Muscle layer of duodenum (tissue), 2 donors: ENCODE measurements around the gene TMPRSS11E.

Experiments
- H3K27ac ChIP-seq: one replicate; pipeline ENCODE4 v1.7.0; 2013; ENCODE audit warnings: mild to moderate bottlenecking, low read length
- H3K27me3 ChIP-seq: one replicate; pipeline ENCODE4 v1.7.0; 2013; ENCODE audit warnings: low read depth, mild to moderate bottlenecking, control low read depth, low read length
- H3K36me3 ChIP-seq, 2 donors: one replicate each; pipeline ENCODE4 v1.7.0; 2013; ENCODE audit warnings: low read length in 2 of 2, control low read depth in 1 of 2, mild to moderate bottlenecking in 1 of 2; ENCODE audit not compliant: insufficient read depth in 2 of 2, control insufficient read depth in 1 of 2
- H3K4me1 ChIP-seq, 2 donors: one replicate each; pipeline ENCODE4 v1.7.0; 2013; ENCODE audit warnings: low read length in 2 of 2, mild to moderate bottlenecking in 2 of 2, control low read depth in 1 of 2, moderate library complexity in 1 of 2; ENCODE audit not compliant: insufficient read depth in 2 of 2, control insufficient read depth in 1 of 2
- H3K4me3 ChIP-seq, 2 donors: one replicate each; pipeline ENCODE4 v1.7.0; 2013; ENCODE audit warnings: low read length in 2 of 2, low read depth in 1 of 2, mild to moderate bottlenecking in 1 of 2
- H3K9me3 ChIP-seq, 2 donors: one replicate each; pipeline ENCODE4 v1.7.0; 2013; ENCODE audit warnings: low read length in 2 of 2, control low read depth in 1 of 2, mild to moderate bottlenecking in 1 of 2; ENCODE audit not compliant: control insufficient read depth in 1 of 2
- donor health status: healthy.

The TMPRSS11E gene

GRCh38 chr4:68416591-68416990 is 30.7 kb upstream of the TMPRSS11E start:
- no peak overlapping the region for H3K4me3 ChIP-seq
- no peak overlapping the region for H3K27ac ChIP-seq
- no peaks in the 10 kb centered on the region for H3K27me3 ChIP-seq
- H3K9me3 ChIP-seq: no peaks in the 10 kb centered on the region
- no peaks in the 10 kb centered on the region for H3K4me1 ChIP-seq
- no peaks in the 10 kb centered on the region for H3K36me3 ChIP-seq

- Histone ChIP-seq H3K9me3 (no peaks in the 10 kb centered on the region), H3K27ac (no peak overlapping the region), H3K4me3 (no peak overlapping the region), H3K36me3 (no peaks in the 10 kb centered on the region), H3K4me1 (no peaks in the 10 kb centered on the region), H3K27me3 (no peaks in the 10 kb centered on the region)
Measured at GRCh38 chr4:68426516-68426915, 20.7 kb upstream of the TMPRSS11E start.

- Histone ChIP-seq H3K27me3 (no peaks in the 10 kb centered on the region), H3K27ac (no peak overlapping the region), H3K4me1 (no peaks in the 10 kb centered on the region), H3K4me3 (no peak overlapping the region), H3K36me3 (no peaks in the 10 kb centered on the region), H3K9me3 (no peaks in the 10 kb centered on the region)
Measured at GRCh38 chr4:68430337-68430736, 16.9 kb upstream of the TMPRSS11E start.

- Histone ChIP-seq H3K9me3 (no peaks in the 10 kb centered on the region), H3K4me3 (no peak overlapping the region), H3K4me1 (no peaks in the 10 kb centered on the region), H3K27ac (no peak overlapping the region), H3K36me3 (no peaks in the 10 kb centered on the region), H3K27me3 (no peaks in the 10 kb centered on the region)
Measured at GRCh38 chr4:68432320-68432719, 14.9 kb upstream of the TMPRSS11E start.

- Histone ChIP-seq H3K36me3 (no peaks in the 10 kb centered on the region), H3K27ac (no peak overlapping the region), H3K4me3 (no peak overlapping the region), H3K9me3 (no peaks in the 10 kb centered on the region), H3K27me3 (no peaks in the 10 kb centered on the region), H3K4me1 (no peaks in the 10 kb centered on the region)
Measured at GRCh38 chr4:68433582-68433981, 13.7 kb upstream of the TMPRSS11E start.

- H3K4me3 ChIP-seq: no peak overlapping the region
- H3K27ac ChIP-seq: no peak overlapping the region
Measured at GRCh38 chr4:68434277-68434676, 13.0 kb upstream of the TMPRSS11E start.

GRCh38 chr4:68434836-68435235 is 12.4 kb upstream of the TMPRSS11E start:
- no peaks in the 10 kb centered on the region for H3K9me3 ChIP-seq
- no peaks in the 10 kb centered on the region for H3K36me3 ChIP-seq
- no peaks in the 10 kb centered on the region for H3K4me1 ChIP-seq
- no peak overlapping the region for H3K27ac ChIP-seq
- no peak overlapping the region for H3K4me3 ChIP-seq
- no peaks in the 10 kb centered on the region for H3K27me3 ChIP-seq

More at GRCh38 chr4:68434277-68434676, 13.0 kb upstream of the TMPRSS11E start:
- Histone ChIP-seq H3K4me1 (no peaks in the 10 kb centered on the region), H3K36me3 (no peaks in the 10 kb centered on the region), H3K27me3 (no peaks in the 10 kb centered on the region), H3K9me3 (no peaks in the 10 kb centered on the region)

GRCh38 chr4:68445111-68445510 is 2.2 kb upstream of the TMPRSS11E start:
- Histone ChIP-seq H3K4me1 (no peaks in the 10 kb centered on the region), H3K4me3 (no peak overlapping the region), H3K9me3 (no peaks in the 10 kb centered on the region), H3K27me3 (no peaks in the 10 kb centered on the region), H3K27ac (no peak overlapping the region), H3K36me3 (no peaks in the 10 kb centered on the region)

- Histone ChIP-seq H3K4me3 (no peak overlapping the region), H3K27me3 (no peaks in the 10 kb centered on the region), H3K9me3 (no peaks in the 10 kb centered on the region), H3K27ac (no peak overlapping the region), H3K4me1 (no peaks in the 10 kb centered on the region), H3K36me3 (no peaks in the 10 kb centered on the region)
Measured at GRCh38 chr4:68451246-68452211, 4.3 kb downstream of the TMPRSS11E start.

GRCh38 chr4:68460085-68460484 is 12.8 kb downstream of the TMPRSS11E start:
- no peaks in the 10 kb centered on the region for H3K4me1 ChIP-seq
- H3K27ac ChIP-seq: no peak overlapping the region
- H3K9me3 ChIP-seq: no peaks in the 10 kb centered on the region
- no peaks in the 10 kb centered on the region for H3K36me3 ChIP-seq
- no peak overlapping the region for H3K4me3 ChIP-seq
- H3K27me3 ChIP-seq: no peaks in the 10 kb centered on the region

- no peaks in the 10 kb centered on the region for H3K27me3 ChIP-seq
- no peak overlapping the region for H3K27ac ChIP-seq
- H3K36me3 ChIP-seq: no peaks in the 10 kb centered on the region
- no peak overlapping the region for H3K4me3 ChIP-seq
- no peaks in the 10 kb centered on the region for H3K4me1 ChIP-seq
- no peaks in the 10 kb centered on the region for H3K9me3 ChIP-seq
Measured at GRCh38 chr4:68461790-68462189, 14.5 kb downstream of the TMPRSS11E start.

- H3K27me3 ChIP-seq: no peaks in the 10 kb centered on the region
- no peak overlapping the region for H3K4me3 ChIP-seq
- no peaks in the 10 kb centered on the region for H3K9me3 ChIP-seq
- no peak overlapping the region for H3K27ac ChIP-seq
- no peaks in the 10 kb centered on the region for H3K4me1 ChIP-seq
- H3K36me3 ChIP-seq: no peaks in the 10 kb centered on the region
Measured at GRCh38 chr4:68462691-68463090, 15.4 kb downstream of the TMPRSS11E start.
